HG03039 (cell line): ENCODE measurements around the gene CCR5AS.
"Not testable (repeated sequence)": the region's sequence is repeated elsewhere in the genome, so short reads cannot be mapped to it uniquely, and the experiment has no call there.

Source experiments
- ATAC-seq: cut with Tn5 transposase; IDR thresholded peaks from one replicate; pipeline ENCODE4 v1.9.1; 2021; ENCODE audit warnings: mild to moderate bottlenecking, moderate library complexity; ENCODE audit not compliant: unreplicated experiment

The CCR5AS gene

GRCh38 chr3:46359733-46360493 is 47.0 kb downstream of the CCR5AS start:
- ATAC-seq = no peak

- no peak for ATAC-seq
Observed at GRCh38 chr3:46358466-46358865, 48.4 kb downstream of the CCR5AS start.

DNA sequence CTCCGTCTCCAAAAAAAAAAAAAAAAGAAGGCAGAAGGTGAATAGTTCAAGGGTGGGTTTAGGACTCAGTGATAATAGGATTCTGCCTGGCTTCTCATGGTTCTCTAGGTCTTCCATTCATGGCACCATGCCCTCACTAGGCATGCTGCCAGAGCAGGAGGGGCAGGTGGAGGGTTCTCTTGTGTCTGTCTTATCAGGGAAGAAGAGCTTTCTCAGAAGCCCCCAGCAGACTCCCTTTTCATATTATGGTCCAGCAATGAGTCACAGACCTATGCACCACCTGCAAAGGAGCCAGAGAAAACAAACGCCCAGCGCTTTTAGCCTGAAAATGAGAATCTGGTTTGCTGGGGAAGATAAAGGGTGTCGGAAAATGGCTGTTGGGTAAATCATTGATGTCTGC is 50.0 kb downstream of the CCR5AS start:
- no peak for ATAC-seq

DNA sequence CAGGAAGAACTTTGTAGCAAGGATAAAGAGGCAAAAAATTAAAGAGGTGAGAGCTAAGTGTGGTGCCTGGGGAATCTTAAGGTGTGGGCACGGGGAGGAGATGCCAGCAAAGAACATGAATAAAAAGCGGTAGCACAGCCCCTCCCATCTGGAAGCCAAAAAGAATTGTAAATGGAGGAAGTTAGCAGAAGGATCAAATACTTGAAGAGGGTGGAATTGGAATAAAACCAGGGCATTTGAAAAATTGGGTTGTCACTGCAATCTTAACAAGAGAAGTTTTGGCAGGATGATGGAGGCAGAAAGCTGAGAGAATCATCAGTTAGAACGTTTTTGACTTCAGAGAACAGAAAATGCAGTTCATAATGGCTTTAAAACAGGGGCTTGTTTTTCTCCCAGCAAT is 50.6 kb downstream of the CCR5AS start:
- no peak for ATAC-seq

- no peak for ATAC-seq
Observed at GRCh38 chr3:46354984-46355383, 51.9 kb downstream of the CCR5AS start.

- no peak for ATAC-seq
Observed at GRCh38 chr3:46354478-46354877, 52.4 kb downstream of the CCR5AS start.

GRCh38 chr3:46353647-46354410 is 53.0 kb downstream of the CCR5AS start, which contains the start of gene CCR2:
Gene CCR2 (plus strand): TSS chr3:46354111. CDS start chr3:46357528, 3,417 bp downstream.
- ATAC-seq = no peak

DNA sequence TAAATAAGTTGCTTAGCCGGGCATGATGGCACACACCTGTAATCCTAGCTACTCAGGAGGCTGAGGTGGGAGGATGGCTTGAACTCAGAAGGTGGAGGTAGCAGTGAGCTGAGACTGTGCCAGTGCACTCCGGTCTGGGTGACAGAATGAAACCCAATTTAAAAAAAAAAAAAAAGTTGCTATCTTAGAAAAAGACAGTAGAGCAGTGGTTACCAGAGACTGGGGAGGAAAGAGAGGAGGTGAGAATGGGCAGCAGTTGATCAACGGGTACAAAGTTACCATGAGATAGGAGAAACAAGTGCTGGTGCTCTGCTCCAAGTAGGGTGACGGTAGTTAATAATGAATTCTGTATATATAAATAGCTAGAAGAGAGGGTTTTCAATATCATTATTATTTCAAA is 53.8 kb downstream of the CCR5AS start:
- ATAC-seq = no peak

- no peak for ATAC-seq
Observed at GRCh38 chr3:46351646-46352045, 55.2 kb downstream of the CCR5AS start.

DNA sequence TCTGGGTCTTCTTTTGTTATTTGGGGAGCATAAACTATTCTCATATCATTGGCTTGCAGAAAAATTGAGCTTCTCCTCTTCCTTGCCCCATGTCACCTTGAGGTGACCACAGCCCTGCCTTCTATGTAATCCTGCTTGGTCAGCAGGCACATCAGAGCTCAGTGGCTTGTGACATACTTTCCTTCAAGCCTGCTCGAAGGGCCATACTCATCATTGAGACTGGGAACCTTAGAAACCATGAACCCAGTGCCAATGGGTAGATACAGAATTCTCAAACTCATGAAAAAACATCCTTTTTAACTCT is 56.7 kb downstream of the CCR5AS start:
- no peak for ATAC-seq

GRCh38 chr3:46349484-46350261 is 57.2 kb downstream of the CCR5AS start:
- ATAC-seq = peak; percentile 67

GRCh38 chr3:46348823-46349482 is 57.9 kb downstream of the CCR5AS start:
- no peak for ATAC-seq

DNA sequence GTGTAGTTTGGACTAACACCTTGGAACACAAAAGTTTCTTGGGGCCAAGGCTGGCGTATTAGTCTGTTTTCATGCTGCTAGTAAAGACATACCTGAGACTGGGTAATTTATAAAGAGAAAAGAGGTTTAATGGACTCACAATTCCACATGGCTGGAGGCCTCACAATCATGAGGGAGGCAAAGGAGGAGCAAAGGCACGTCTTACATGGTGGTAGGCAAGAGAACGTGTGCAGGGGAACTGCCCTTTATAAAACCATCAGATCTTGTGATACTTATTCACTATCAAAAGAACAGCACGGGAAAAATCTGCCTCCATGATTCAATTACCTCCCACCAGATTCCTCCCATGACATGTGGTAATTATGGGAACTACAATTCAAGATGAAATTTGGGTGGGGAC is 62.4 kb downstream of the CCR5AS start:
- ATAC-seq = no peak

- ATAC-seq = no peak
Observed at GRCh38 chr3:46338840-46339239, 68.0 kb downstream of the CCR5AS start.

DNA sequence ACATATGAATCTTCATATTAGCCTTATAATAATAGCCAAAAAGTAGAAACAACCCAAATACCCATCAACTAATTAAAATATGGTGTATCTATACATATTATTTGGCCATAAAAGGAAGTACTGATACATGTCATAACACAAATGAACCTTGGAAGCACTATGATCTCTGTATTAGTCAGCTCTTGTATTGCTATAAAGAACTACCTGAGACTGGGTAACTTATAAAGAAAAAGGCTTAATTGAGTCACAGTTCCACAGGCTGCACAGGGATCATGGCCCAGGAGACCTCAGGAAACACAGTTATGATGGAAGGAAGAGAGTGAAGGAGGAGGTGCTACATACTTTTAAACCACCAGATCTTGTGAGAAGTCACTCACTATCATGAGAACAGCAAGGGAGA is 69.0 kb downstream of the CCR5AS start:
- ATAC-seq = no peak

DNA sequence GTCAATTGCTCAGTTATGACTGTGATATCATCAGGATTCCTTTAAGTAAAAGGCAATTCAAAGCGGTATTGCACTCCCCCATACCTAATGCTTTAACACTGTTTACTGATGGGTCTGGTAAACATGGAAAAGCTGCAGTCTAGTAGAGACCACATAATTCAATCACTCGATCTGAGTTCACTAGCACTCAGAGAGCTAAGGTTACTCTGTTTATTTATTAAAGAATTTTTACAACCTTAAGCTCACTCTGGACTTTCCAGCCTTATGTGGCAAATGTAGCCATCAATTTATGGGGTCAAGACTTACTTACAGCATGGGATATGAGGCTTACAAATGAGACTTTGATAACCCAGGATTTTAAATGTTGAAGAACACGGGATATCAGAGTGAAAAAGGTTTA is 71.3 kb downstream of the CCR5AS start:
- ATAC-seq = no peak

GRCh38 chr3:46334741-46335478 is 72.0 kb downstream of the CCR5AS start:
- no peak for ATAC-seq

- ATAC-seq = not testable (repeated sequence)
Observed at GRCh38 chr3:46330676-46331075, 76.2 kb downstream of the CCR5AS start.

- ATAC-seq = no peak
Observed at GRCh38 chr3:46325645-46326300, 81.1 kb downstream of the CCR5AS start.

GRCh38 chr3:46324036-46324435 is 82.8 kb downstream of the CCR5AS start:
- ATAC-seq = no peak
